GM19438 (cell line): ENCODE measurements around the gene STAT1.

ENCODE experiments used
- ATAC-seq: cut with Tn5 transposase; IDR thresholded peaks from one replicate; pipeline ENCODE4 v1.9.1; 2021; ENCODE audit warnings: low read depth; ENCODE audit not compliant: unreplicated experiment

The STAT1 gene

GRCh38 chr2:191013932-191014652 is at the start of gene STAT1:
TSS of gene STAT1 (minus strand) at chr2:191014171. CDS start at chr2:191010003, 4,168 bp downstream.
- ATAC-seq = peak; percentile 73

- ATAC-seq = no peak
Measured at GRCh38 chr2:191063584-191063983, 49.6 kb upstream of the STAT1 start.

GRCh38 chr2:191061381-191061980 is 47.5 kb upstream of the STAT1 start:
- ATAC-seq = no peak

GRCh38 chr2:191059308-191059707 is 45.3 kb upstream of the STAT1 start:
- ATAC-seq = no peak

DNA sequence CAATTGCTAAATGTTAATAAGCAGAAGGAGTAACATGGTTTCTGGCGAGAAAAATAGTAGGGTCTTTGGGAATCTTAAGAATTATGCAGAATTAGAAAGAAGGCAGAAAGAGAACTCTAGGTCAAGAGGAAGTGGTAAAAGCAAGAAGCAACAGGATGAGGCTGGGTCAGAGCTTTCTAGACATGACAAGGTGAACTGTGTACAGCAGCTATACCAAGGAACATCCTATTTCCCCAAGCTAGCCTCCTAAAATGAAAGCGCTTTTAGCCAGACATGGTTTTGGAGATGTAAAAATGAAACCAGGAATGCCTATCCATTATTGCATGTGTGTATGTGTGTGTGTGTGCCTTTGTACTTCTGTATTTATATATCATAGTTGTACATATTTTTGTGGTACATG is 42.3 kb upstream of the STAT1 start:
- ATAC-seq = no peak

GRCh38 chr2:191053256-191053655 is 39.3 kb upstream of the STAT1 start:
- no peak for ATAC-seq

GRCh38 chr2:191051825-191052778 is 38.1 kb upstream of the STAT1 start:
- ATAC-seq = no peak

GRCh38 chr2:191051177-191051576 is 37.2 kb upstream of the STAT1 start:
- no peak for ATAC-seq

GRCh38 chr2:191050640-191050987 is 36.6 kb upstream of the STAT1 start:
- ATAC-seq = no peak

DNA sequence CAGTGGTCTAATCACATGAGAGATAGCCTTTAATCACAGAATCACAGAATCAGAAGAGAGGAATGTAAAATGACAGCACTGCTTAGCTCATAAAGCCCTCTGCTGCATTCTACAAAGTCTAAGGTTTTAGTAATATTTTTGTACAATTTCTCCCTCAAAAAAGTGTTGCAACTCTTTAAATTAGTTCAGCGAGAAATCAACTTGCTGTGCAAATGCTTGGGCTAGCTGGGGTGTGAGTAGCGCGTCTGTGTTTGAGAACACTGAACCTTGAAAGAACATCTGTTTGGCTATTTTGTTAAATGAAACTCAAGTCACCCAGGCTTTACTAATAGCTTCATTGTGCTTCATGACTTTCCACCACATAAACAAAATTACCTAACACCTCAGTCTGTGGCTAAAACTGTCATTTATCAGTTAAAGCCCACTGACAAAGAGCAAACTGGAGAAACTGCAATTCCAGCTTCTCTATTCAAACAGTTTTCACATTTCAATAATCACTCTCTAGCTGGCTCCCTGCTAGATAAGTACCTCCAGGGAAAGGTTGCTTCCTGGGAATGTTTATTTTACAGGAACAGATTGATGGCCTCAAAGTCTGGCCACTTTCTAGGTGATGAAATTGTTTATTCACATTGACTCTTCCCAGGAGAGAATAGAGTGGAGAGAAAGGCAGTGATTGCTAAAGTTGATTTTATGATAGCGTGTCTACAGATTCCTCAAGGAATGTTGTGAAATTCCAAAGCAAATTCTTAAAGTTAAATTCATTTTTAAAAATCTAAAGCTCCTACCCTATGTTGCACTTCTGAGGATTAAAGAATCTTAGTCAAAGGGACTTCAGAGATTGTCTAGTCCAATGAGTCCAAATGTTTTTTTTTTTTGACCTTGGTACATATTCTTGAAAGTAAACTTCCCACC is 36.0 kb upstream of the STAT1 start:
- ATAC-seq = peak; percentile 61

DNA sequence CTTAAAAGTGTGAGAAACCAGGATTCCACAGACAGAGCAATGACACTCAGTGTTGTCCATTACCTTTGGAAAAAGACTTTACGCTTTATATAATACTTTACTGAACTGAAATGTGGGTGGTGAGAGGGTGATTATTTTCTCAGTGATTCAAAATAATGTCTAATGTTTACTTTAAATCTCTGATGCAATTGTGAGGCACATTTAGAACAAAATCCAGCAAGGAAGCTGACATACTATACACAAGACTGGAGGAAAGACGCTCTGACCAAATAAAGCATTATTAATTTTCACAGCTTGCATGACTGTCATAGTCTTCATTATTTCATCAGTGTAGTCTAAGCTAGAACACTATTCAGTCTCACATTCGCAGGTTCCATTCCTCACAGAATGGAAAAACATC is 34.1 kb upstream of the STAT1 start:
- no peak for ATAC-seq

DNA sequence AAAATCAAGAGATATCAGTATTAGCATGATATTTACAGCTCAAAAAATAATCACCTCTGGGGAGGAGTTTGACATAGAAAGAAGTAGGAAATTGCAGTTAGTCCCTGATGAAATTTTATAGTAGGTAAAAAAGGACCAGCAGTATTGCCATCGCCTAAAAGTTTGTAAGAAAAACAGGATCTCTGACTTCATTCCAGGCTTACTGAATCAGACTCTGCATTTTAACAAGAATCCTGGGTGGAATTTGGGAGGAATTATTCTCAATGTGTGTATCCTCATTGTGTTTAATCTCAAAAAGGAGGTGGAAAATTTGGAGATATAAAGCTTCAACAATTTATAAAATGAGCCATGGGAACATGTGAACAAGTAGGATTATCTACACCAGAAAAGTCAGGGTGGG is 31.2 kb upstream of the STAT1 start:
- no peak for ATAC-seq

- no peak for ATAC-seq
Measured at GRCh38 chr2:191043438-191043837, 29.5 kb upstream of the STAT1 start.

- ATAC-seq = no peak
Measured at GRCh38 chr2:191041418-191042161, 27.6 kb upstream of the STAT1 start.

DNA sequence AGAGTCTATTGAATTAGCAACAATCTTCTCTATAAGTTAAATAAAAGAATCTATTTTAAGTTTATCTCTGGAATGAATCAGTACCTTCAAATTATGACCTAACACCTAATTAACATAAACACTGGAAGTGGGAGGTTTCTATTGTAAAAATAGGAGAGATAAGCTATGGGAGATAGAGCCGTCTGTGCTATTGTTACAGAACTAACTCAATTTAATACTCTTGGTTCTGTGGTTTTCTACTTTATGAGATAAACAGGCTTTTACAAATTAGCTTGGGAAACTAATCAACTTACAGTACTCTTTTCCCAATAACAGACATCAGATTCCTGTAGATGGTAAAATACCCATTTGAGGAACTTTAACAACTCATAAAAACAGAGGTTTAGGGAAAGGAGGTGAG is 25.6 kb upstream of the STAT1 start:
- ATAC-seq = no peak

DNA sequence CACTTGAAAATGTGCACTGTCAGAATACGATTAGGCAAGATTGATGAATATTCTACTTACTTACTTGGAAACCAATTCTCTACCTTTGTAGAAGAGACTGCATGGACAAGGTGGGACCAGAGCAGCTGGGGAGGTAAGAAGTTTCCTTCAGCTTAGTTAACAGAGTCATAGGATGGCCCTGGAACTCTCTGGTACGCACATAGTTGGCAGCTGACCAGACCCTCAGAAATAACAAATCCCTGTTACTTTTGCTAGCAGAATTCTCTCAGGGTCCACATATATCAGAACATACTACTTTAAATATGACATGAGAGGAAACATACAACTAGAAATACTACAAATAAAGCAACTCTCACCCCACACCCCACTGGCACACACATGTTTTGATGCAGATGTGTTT is 24.8 kb upstream of the STAT1 start:
- no peak for ATAC-seq

DNA sequence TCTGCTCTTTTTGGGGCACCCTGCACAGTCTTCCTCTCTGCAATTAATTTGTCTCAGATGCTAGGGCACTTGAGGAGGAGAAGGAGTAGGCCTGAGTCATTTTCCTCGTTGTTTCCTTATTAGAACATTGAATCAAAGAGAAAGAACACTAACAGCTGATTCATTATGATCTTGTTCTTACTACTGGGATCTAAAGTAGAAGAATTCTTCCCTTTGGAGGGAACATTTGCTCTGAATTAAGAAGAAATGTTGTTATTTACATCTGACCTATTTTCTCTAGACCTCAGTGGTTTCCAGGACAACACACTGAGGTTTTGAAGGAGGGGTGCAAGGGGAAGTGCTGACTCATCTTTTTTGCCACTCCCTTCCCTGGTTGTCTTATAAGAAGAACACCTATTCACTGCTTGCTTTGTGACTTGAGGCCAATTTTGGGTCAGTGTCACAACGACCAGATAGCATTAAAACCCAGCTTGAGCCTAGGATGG is 24.3 kb upstream of the STAT1 start:
- no peak for ATAC-seq

GRCh38 chr2:191037351-191037750 is 23.4 kb upstream of the STAT1 start:
- ATAC-seq = no peak

DNA sequence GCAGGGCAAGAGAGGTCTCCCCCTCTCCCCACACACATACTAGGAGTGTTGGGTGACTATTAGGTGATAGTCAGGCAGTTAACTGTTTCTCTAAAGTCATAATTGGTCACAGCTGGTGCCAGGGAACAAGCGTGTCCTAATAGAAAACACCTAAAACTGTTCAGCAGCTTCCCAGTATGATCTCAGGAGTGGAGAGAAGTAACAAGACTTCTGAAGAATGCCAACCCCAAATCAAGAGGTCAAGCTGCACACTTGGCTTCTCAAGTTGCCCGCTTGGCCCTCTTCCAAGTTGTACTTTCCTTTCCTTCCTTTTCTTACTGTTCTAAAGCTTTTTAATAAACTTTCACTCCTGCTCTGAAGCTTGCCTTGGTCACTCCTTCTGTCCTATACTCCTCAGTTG is 22.4 kb upstream of the STAT1 start:
- ATAC-seq = no peak
